GM20431 (cell line): Measurements from ENCODE around the gene RASSF3.

Source experiments
- in situ Hi-C: fragments of 300-500 bp; cut with MseI, MboI; formaldehyde crosslinking; loops from one replicate; pipeline ENCODE4 v1.15.0; 2020; ENCODE audit warnings: low sequenced_read_pairs; ENCODE audit not compliant: unreplicated experiment

Gene RASSF3

DNA sequence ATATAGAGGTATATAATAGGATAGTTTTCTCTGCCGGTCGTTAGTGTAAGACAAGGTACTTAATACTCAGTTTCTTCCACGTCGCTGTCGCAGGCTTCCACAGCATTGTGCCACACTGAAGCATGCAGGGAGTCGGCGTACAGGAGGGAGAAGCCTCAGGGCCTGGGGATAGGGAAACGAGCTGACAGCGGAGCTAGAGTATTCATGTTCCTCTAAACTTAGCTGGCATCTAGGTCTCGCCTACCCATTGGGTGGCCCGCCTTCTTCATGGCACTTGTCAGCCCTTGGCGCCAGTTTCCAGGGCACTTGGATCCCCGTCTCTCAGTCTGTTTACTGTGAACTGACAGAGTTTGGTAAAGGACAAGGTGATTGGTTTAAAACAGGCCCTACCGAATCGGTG, 75.3 kb downstream of the RASSF3 start:
- in situ Hi-C loops = no loop called here

GRCh38 chr12:64687816-64688215, 77.5 kb downstream of the RASSF3 start:
- in situ Hi-C loops = no loop called here

DNA sequence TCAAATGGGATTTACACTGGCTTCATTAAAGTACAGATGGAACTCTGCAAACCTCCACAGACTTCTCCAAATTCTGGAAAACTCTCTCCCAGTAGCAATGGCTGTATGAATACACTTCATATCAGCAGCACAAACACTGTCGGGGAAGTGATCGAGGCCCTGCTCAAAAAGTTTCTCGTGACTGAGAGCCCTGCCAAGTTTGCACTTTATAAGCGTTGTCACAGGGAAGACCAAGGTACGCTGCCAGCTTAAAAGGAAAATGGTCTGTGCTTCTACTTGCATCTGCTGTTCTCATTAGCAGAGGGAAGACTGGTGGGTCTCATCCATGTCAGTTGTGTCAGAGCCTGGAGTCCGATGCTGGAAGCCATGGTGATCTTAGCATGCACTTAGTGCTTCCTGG, 77.9 kb downstream of the RASSF3 start:
- in situ Hi-C loops = no loop called here

DNA sequence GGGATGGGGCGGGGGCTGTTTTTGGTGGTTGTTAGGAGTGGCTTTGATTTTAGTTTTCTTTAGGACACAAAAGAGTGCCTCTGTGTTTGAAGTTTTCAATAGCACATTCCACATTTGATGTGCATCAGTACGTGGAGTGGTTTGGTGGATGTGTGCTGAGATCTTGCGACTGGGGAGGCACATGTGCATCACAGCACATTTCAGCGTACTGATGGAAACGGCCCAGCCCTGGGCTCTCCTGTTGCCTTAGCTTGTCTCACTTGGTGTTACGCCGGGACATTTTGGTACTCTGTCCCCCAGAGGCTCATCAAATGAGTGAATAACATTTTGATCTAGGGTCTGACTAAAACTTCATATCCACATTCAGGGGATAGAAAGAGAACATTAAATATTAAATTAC, 78.4 kb downstream of the RASSF3 start:
- in situ Hi-C loops = no loop called here

DNA sequence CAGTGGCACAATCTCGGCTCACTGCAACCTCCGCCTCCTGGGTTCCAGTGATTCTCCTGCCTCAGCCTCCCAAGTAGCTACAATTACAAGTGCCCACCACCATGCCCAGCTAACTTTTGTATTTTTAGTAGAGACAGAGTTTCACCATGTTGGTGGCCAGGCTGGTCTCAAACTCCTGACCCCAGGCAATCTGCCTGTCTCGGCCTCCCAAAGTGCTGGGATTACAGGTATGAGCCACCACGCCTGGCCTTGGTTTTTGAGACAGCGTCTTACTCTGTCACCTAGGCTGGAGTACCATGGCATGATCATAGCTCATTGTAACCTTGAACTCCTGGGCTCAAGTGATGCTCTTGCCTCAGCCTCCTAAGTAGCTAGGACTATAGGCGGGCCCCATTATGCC, 79.9 kb downstream of the RASSF3 start:
- in situ Hi-C loops = loop anchor here (10.0 kb wide), 1 partner anchor 135 kb away; no protein-coding TSS in a partner anchor

GRCh38 chr12:64691227-64691794, 81.0 kb downstream of the RASSF3 start:
- in situ Hi-C loops = loop anchor here (10.0 kb wide), 1 partner anchor 137 kb away; no protein-coding TSS in a partner anchor

- in situ Hi-C loops = loop anchor here (10.0 kb wide), 1 partner anchor 137 kb away; no protein-coding TSS in a partner anchor
Observed at GRCh38 chr12:64691795-64692583, 81.7 kb downstream of the RASSF3 start.

- in situ Hi-C loops = loop anchor here (10.0 kb wide), 1 partner anchor 140 kb away; no protein-coding TSS in a partner anchor
Observed at GRCh38 chr12:64694130-64695040, 84.1 kb downstream of the RASSF3 start.

GRCh38 chr12:64695550-64695949, 85.3 kb downstream of the RASSF3 start:
- in situ Hi-C loops = loop anchor here (10.0 kb wide), 1 partner anchor 141 kb away; no protein-coding TSS in a partner anchor

DNA sequence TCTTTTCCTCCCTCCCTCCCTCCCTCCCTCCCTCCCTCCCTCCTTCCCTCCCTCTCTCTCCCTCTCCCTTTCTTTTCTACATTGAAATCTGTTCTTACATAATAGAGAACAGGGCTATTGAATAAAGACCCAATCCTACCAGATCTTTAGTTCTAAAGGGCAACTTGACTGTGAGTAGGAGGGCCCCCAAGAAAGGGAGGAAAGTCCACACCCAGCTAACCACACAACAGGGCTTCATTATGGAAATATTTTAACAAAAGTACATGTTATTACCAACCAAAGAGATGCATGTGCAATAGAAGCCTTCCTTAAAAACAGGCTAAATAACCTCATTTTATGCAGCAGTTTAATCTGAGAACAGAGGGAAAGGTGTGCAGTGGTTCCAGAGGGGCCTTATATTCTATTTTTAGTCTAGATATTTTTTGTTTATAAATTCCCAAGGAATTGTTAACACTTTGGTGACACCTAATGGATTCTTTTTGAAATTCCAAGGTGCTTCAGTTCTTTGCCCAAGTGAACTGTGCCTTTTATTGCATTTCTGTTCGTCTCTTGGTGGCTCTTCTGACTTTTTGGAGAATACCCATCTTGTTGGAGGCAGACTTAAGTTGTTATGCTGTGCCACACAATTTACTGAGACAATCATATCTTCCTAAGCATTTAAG, 85.9 kb downstream of the RASSF3 start:
- in situ Hi-C loops = loop anchor here (10.0 kb wide), 1 partner anchor 141 kb away; no protein-coding TSS in a partner anchor

- in situ Hi-C loops = loop anchor here (10.0 kb wide), 1 partner anchor 145 kb away; no protein-coding TSS in a partner anchor
Observed at GRCh38 chr12:64699504-64700115, 89.3 kb downstream of the RASSF3 start.

GRCh38 chr12:64700532-64700931, 90.2 kb downstream of the RASSF3 start:
- in situ Hi-C loops = no loop called here

DNA sequence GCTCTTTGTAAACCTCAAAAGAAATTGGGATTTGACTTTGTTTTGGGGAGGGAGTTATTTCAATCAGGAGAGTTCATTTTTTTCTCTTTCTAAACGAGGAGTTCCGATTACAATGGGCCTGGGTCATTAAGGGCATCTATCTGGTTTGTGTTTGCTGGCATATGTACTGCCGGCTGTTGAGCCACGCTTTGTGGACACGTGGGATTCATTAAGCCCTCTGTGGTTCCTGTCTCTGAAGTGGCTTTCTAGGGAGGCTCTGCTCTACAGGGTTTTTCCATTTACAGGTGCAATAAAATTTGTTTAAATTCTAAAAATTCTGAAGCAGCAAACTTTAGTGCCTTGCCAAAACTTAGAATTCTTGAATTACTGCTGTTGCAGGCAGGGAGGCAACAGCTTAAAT, 91.0 kb downstream of the RASSF3 start:
- in situ Hi-C loops = no loop called here

- in situ Hi-C loops = no loop called here
Observed at GRCh38 chr12:64706306-64706705, 96.0 kb downstream of the RASSF3 start.

- in situ Hi-C loops = no loop called here
Observed at GRCh38 chr12:64706857-64707256, 96.6 kb downstream of the RASSF3 start.

- in situ Hi-C loops = no loop called here
Observed at GRCh38 chr12:64707362-64707761, 97.1 kb downstream of the RASSF3 start.

DNA sequence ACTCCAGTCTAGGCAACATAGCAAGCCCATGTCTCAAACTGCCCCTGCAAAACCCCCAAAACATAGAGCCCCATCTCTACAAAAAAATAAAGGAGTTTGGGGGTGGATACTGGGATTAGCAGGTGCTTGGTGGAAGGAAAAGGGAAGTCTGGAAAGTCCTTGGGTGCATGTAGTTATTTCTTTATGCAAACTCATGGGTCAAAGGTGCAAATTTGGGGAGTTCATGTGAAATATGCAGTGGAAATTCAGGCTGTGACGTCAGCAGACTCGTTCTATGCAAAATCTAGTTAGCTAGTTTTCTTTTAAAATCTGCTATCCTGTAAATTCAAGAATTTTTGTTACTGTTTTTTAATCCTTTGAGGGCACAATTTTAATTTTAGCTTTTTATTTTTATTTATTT, 97.6 kb downstream of the RASSF3 start:
- in situ Hi-C loops = no loop called here

DNA sequence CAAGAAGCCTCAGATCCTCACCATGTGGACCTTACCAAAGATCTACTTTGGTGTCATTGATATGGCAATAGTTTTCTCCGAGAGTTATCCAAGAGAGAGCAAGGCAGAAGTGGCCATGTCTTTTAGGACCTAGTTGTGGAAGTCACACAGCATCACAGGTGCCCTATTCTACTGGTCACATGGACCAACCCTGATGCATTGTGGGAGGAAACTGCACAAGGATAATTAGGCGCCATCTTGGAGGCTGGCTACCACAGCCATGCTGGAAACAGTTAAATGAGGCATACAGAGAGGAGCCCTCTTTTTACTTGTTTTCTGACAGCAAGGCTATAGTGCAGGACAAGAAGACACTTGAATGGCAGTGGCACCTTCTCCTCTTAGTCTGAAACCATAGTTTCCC, 99.1 kb downstream of the RASSF3 start:
- in situ Hi-C loops = no loop called here

- in situ Hi-C loops = no loop called here
Observed at GRCh38 chr12:64713376-64713775, 103.1 kb downstream of the RASSF3 start.
